Transverse colon (tissue), 4 donors: ENCODE measurements around the gene LAMB1.

ENCODE experiments used
- POLR2AphosphoS5 ChIP-seq, 3 donors: sonication (generic); formaldehyde crosslinking; IDR thresholded peaks; one replicate each; pipeline ENCODE4 v1.6.1; 2016; ENCODE audit warnings: antibody characterized with exemption in 3 of 3
- TF ChIP-seq, protein P1 (sequence below), 5 experiments: fragments of 200-600 bp in 3 of 5; fragments of 450-650 bp in 2 of 5; sonication (generic) in 3 of 5; IDR thresholded peaks; 1 replicate in 2 of 5; 2 replicates in 3 of 5; pipeline ENCODE4 v1.5.1; 2016 to 2017; ENCODE audit warnings: antibody characterized with exemption in 5 of 5, inconsistent platforms in 3 of 5, mild to moderate bottlenecking in 2 of 5, moderate library complexity in 1 of 5

DNA sequence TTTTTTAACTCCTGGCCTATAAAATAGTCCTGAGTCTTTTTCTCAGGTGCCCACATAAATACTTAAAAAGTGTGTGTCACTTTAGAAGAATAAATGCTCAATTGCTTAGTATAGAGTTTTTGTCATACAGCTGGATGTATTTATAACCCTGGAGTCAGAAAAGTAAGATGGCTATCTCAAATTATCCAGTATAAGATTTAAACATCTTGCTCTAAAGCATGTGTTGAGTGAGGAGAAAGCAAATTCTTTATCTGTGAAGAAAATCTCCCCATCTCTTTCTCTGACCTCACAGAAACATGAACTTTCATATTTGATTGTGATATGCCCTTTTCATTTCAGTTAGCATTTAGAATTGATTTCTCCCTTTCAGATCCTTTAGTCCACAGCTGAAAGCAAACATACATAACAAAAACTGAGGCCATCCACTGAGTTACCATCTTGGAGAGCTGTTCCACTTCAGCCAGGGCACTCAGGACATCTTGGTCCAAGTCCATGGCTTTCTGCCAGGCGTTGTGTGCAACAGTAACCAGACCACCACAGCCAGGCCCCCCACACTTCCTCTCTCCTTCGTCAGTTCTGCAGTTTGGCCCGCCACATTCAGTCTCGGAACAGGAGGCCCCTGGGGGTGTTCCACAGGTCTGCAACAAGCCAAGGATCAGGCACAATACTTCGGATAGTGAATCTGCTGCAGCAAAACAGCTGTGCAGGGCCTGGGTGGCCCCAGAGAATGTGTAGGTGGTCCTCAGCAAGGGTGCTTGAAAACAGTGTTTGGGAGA is 71.0 kb downstream of the LAMB1 start:
- TF ChIP-seq POLR2AphosphoS5 (IDR thresholded peaks at IDR 0.05) = no peak
- TF ChIP-seq, protein P1, sequence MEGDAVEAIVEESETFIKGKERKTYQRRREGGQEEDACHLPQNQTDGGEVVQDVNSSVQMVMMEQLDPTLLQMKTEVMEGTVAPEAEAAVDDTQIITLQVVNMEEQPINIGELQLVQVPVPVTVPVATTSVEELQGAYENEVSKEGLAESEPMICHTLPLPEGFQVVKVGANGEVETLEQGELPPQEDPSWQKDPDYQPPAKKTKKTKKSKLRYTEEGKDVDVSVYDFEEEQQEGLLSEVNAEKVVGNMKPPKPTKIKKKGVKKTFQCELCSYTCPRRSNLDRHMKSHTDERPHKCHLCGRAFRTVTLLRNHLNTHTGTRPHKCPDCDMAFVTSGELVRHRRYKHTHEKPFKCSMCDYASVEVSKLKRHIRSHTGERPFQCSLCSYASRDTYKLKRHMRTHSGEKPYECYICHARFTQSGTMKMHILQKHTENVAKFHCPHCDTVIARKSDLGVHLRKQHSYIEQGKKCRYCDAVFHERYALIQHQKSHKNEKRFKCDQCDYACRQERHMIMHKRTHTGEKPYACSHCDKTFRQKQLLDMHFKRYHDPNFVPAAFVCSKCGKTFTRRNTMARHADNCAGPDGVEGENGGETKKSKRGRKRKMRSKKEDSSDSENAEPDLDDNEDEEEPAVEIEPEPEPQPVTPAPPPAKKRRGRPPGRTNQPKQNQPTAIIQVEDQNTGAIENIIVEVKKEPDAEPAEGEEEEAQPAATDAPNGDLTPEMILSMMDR (IDR thresholded peaks at IDR 0.05) = no peak
